HG02970 (cell line): ENCODE data around the gene GNAZ.

ENCODE experiments used
- ATAC-seq: cut with Tn5 transposase; IDR thresholded peaks from one replicate; pipeline ENCODE4 v1.9.1; 2021; ENCODE audit warnings: mild to moderate bottlenecking, moderate library complexity, moderate number of reproducible peaks; ENCODE audit not compliant: unreplicated experiment, low FRiP score

Gene GNAZ

GRCh38 chr22:23075525-23076216 lies 5.4 kb downstream of the GNAZ start:
- no peak for ATAC-seq

- no peak for ATAC-seq
Observed at GRCh38 chr22:23076896-23077572, 6.7 kb downstream of the GNAZ start.

- no peak for ATAC-seq
Observed at GRCh38 chr22:23077627-23078461, 7.5 kb downstream of the GNAZ start.

GRCh38 chr22:23078462-23078787 lies 8.1 kb downstream of the GNAZ start:
- no peak for ATAC-seq

GRCh38 chr22:23079240-23079768 lies 9.0 kb downstream of the GNAZ start:
- ATAC-seq = no peak

GRCh38 chr22:23079814-23080521 lies 9.6 kb downstream of the GNAZ start:
- no peak for ATAC-seq

GRCh38 chr22:23080613-23081290 lies 10.4 kb downstream of the GNAZ start:
- no peak for ATAC-seq

GRCh38 chr22:23082534-23083314 lies 12.4 kb downstream of the GNAZ start:
- no peak for ATAC-seq

- no peak for ATAC-seq
Observed at GRCh38 chr22:23083315-23084021, 13.1 kb downstream of the GNAZ start.

GRCh38 chr22:23084453-23085350 lies 14.4 kb downstream of the GNAZ start:
- no peak for ATAC-seq

GRCh38 chr22:23085351-23085671 lies 15.0 kb downstream of the GNAZ start:
- no peak for ATAC-seq

GRCh38 chr22:23085785-23086184 lies 15.5 kb downstream of the GNAZ start:
- ATAC-seq = no peak

- no peak for ATAC-seq
Observed at GRCh38 chr22:23086263-23086662, 15.9 kb downstream of the GNAZ start.

- ATAC-seq = no peak
Observed at GRCh38 chr22:23086787-23087186, 16.5 kb downstream of the GNAZ start.

- ATAC-seq = no peak
Observed at GRCh38 chr22:23088199-23088604, 17.9 kb downstream of the GNAZ start.

- ATAC-seq = no peak
Observed at GRCh38 chr22:23089010-23089409, 18.7 kb downstream of the GNAZ start.

GRCh38 chr22:23089633-23090456 lies 19.5 kb downstream of the GNAZ start:
- no peak for ATAC-seq
